GM19395 (cell line): ENCODE data around the gene CSRP1.
A peak's percentile ranks its signal among the peaks of the same experiment; 100 is the strongest.

Source experiments
- ATAC-seq: cut with Tn5 transposase; IDR thresholded peaks from one replicate; pipeline ENCODE4 v1.9.1; 2021; ENCODE audit warnings: mild to moderate bottlenecking, moderate library complexity; ENCODE audit not compliant: unreplicated experiment

The CSRP1 gene

DNA sequence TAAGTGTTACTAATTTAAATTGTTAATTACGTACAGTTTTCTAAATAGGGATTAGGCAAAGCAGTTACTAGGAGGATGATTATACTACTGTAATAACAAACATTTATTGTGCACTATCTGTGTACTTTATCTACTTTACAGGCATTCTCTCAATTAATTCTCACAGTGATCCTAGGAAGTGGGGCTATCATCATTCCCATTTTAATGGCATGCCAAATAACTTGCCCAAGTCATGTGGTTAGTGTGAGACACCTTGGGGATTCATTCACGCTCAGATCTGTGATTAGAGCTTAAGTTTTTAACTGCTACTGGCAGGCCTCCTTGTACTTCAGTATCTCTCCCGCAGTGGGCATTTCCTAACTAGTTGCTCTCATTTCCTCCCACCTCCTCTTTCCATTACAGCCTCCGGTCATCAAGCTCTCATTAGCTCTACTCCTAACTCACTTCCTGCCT lies 49.4 kb downstream of the CSRP1 start:
- ATAC-seq = no peak

DNA sequence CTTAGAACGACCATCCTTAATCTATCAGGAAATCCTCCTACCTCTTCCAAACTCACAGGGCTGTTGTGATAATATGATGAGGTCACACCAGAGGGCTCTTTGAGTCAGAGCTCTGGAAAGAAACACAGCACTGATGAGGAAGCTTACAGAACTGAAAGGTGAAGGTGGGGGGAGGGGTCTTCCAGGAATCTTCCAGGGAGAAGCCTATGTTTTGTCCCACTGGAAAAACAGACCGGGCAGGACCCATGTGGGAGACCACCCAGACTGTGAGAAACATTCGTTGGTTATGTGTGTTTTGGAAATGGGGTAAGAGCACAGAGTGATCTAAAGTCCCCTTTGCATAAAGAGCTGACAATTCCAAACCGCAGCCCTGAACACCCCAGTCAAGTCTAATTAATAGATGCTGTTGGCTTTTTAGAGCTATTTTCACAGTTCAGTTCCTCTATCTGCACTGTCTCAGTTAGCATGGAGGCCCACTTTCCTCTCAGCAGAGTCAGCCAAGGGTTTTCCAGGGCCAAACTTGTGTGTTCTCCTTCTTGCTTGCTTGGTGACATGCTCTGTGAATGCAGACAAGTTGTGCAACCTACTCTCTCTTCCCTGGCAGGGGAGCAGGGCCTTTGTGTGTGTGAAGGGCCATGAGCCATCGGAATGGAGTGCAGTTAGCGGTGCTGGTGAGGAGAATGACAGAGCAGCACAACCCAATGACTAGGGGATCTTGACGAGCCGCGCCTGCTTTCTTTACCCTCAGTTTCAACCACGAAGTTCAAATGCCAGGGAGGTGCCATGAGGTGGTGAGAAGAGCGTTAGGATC lies 50.2 kb downstream of the CSRP1 start:
- ATAC-seq = peak; percentile 66

GRCh38 chr1:201455098-201455497 lies 51.8 kb downstream of the CSRP1 start:
- no peak for ATAC-seq

DNA sequence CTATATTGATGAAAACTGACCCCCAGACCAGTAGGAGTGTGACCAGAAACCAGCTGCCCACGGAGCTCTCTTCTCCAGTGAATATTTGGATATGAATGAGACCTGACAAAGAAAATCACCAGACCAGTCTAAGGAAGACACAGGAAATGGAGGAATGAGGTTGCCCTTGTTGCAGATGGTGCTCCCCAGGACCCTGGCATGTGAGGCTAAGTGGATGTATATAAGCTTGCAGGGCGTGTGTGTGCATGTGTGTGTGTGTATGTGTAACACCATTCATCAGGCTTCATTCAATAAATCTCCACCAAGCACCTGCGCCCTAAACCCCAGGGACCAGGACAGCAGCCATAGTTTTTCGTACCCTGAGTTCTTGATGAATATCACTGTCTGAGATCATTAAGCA lies 52.3 kb downstream of the CSRP1 start:
- ATAC-seq = no peak

- no peak for ATAC-seq
Observed at GRCh38 chr1:201452866-201453265, 54.1 kb downstream of the CSRP1 start.

DNA sequence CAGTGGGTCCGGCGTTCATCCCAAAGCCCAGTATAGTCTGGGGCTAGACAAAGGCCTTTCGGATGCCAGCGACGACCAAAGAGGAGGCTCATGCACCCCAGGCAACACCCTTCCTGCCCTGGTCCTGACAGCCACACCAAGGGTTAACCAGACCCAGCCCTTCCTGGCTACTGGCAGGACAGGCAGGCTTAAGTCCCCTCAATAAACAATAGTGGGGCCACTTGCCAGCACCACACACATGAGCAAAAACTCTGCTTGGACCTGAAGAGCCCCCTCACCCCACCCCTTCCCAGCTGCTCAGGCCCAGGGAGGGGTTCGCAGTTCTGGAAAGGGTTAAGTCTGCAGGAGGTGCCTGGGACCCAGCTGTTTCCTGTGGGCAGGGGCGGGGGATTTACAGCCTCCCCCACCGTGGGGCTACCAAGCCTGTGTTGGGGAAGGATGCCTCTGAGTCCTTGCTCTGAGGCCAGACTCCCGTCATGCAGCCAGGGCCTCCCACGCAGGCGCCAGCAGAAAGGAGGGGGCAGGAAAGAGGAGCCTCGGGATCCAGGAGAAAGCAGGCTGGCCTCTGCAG lies 56.1 kb downstream of the CSRP1 start:
- ATAC-seq = no peak

- no peak for ATAC-seq
Observed at GRCh38 chr1:201448990-201449389, 57.9 kb downstream of the CSRP1 start.

- ATAC-seq = peak; percentile 83
Observed at GRCh38 chr1:201447903-201448871, 58.7 kb downstream of the CSRP1 start.

- ATAC-seq = no peak
Observed at GRCh38 chr1:201445310-201445709, 61.6 kb downstream of the CSRP1 start.

DNA sequence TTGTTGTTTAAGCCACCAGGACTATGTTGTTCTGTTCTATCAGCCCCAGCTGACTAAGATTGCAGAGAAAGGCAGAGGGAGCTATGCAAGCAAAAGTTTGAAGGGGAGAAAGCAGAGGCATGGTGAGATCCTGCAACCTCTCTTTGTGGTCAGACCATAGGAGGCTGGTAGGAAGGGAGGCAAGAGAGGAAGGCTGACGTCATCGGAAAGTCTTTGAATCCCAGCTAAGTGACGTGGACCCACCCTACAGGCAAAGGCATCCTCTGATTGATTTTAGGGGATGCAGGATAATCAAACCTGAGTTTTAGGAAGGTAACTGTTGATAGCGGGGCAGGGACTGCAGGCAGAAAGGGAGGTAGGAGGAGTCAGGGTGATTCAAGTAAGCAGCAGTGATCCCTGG lies 62.1 kb downstream of the CSRP1 start:
- no peak for ATAC-seq

- ATAC-seq = no peak
Observed at GRCh38 chr1:201443747-201444146, 63.2 kb downstream of the CSRP1 start.

GRCh38 chr1:201436969-201437368 lies 70.0 kb downstream of the CSRP1 start:
- ATAC-seq = no peak

- ATAC-seq = no peak
Observed at GRCh38 chr1:201436393-201436792, 70.5 kb downstream of the CSRP1 start.

DNA sequence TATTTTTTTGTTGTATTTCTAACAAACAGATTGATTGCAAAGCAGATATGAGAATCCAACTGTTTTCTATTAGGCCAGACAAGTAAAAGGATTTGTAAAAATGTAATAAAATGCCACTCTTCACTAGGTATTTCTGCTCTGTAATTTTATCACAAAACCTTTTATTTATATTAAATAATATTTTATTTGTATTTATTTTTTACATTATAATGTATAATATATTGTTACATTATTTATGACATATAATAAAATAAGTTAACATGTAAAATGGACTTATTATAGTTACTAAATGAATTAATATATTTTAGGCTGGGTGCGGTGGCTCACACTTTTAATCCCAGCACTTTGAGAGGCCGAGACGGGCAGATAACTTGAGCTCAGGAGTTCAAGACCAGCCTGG lies 72.7 kb downstream of the CSRP1 start:
- ATAC-seq = no peak

DNA sequence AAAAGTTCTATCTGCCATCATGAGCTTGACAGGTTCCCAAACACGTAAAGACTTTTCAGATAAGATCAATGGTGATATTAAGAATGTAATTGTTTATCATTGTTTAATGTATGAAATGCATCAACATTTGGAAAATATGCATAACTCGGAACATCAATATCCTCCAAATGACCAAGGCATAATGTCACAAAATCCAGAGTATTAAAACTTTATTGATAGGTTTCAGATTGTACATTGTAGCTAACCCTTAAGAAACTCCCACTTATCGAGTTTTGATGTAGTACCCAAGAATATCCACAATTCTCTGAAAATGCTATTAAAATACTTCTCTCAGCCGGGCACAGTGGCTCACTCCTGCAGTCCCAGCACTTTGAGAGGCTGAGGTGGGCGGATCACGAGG lies 73.3 kb downstream of the CSRP1 start:
- ATAC-seq = no peak
